Neuron (in vitro differentiated cells): Measurements from ENCODE around the gene GLIS1.

ENCODE experiments used
- H2AFZ ChIP-seq: one replicate; pipeline ENCODE4 v1.6.1; 2013; ENCODE audit warnings: low read depth, mild to moderate bottlenecking, inconsistent platforms, low read length, moderate library complexity
- H3K27me3 ChIP-seq: one replicate; pipeline ENCODE4 v1.6.1; 2013; ENCODE audit warnings: low read length; ENCODE audit not compliant: insufficient read depth
- H3K36me3 ChIP-seq: one replicate; pipeline ENCODE4 v1.6.1; 2013; ENCODE audit warnings: low read length; ENCODE audit not compliant: insufficient read depth
- H3K4me1 ChIP-seq: one replicate; pipeline ENCODE4 v1.6.1; 2013; ENCODE audit warnings: low read length; ENCODE audit not compliant: insufficient read depth
- H3K4me3 ChIP-seq: 2 replicates; pipeline ENCODE4 v1.5.1; 2013; ENCODE audit warnings: mild to moderate bottlenecking, low read length, moderate library complexity
- H3K9me3 ChIP-seq: one replicate; pipeline ENCODE4 v1.6.1; 2013; ENCODE audit warnings: low read length

GLIS1 gene

GRCh38 chr1:53583868-53584776, 154.8 kb downstream of the GLIS1 start:
- Histone ChIP-seq H3K4me3 (no peak overlapping the region), H3K9me3 (no peaks in the 10 kb centered on the region), H2AFZ (no peak overlapping the region), H3K36me3 (no peaks in the 10 kb centered on the region), H3K27me3 (peaks cover 4% of the 10 kb centered on the region), H3K4me1 (no peaks in the 10 kb centered on the region)

GRCh38 chr1:53583021-53583867, 155.7 kb downstream of the GLIS1 start:
- H3K27me3 ChIP-seq, result peaks cover 1% of the 10 kb centered on the region
- H3K9me3 ChIP-seq, result no peaks in the 10 kb centered on the region
- no peaks in the 10 kb centered on the region for H3K4me1 ChIP-seq
- H3K4me3 ChIP-seq, result no peak overlapping the region
- H2AFZ ChIP-seq, result no peak overlapping the region
- no peaks in the 10 kb centered on the region for H3K36me3 ChIP-seq

- H3K36me3 ChIP-seq, result no peaks in the 10 kb centered on the region
- H3K4me1 ChIP-seq, result no peaks in the 10 kb centered on the region
Measured at GRCh38 chr1:53582211-53583020, 156.5 kb downstream of the GLIS1 start.

GRCh38 chr1:53581476-53581875, 157.5 kb downstream of the GLIS1 start:
- Histone ChIP-seq H3K9me3 (no peaks in the 10 kb centered on the region), H3K4me3 (no peak overlapping the region), H3K4me1 (peaks cover 2% of the 10 kb centered on the region), H3K27me3 (no peaks in the 10 kb centered on the region), H2AFZ (no peak overlapping the region), H3K36me3 (no peaks in the 10 kb centered on the region)

More at GRCh38 chr1:53582211-53583020, 156.5 kb downstream of the GLIS1 start:
- no peak overlapping the region for H2AFZ ChIP-seq
- no peaks in the 10 kb centered on the region for H3K9me3 ChIP-seq
- H3K27me3 ChIP-seq, result no peaks in the 10 kb centered on the region
- H3K4me3 ChIP-seq, result no peak overlapping the region

GRCh38 chr1:53580739-53581475, 158.1 kb downstream of the GLIS1 start:
- H3K4me3 ChIP-seq, result no peak overlapping the region
- no peak overlapping the region for H2AFZ ChIP-seq
- no peaks in the 10 kb centered on the region for H3K9me3 ChIP-seq
- peaks cover 6% of the 10 kb centered on the region for H3K4me1 ChIP-seq
- H3K36me3 ChIP-seq, result no peaks in the 10 kb centered on the region
- no peaks in the 10 kb centered on the region for H3K27me3 ChIP-seq

GRCh38 chr1:53580009-53580400, 159.0 kb downstream of the GLIS1 start:
- Histone ChIP-seq H3K9me3 (no peaks in the 10 kb centered on the region), H3K36me3 (no peaks in the 10 kb centered on the region), H3K4me1 (peaks cover 9% of the 10 kb centered on the region), H3K27me3 (no peaks in the 10 kb centered on the region), H3K4me3 (no peak overlapping the region), H2AFZ (no peak overlapping the region)

GRCh38 chr1:53579221-53580008, 159.5 kb downstream of the GLIS1 start:
- H3K4me3 ChIP-seq, result no peak overlapping the region
- no peaks in the 10 kb centered on the region for H3K9me3 ChIP-seq
- H3K36me3 ChIP-seq, result no peaks in the 10 kb centered on the region
- no peak overlapping the region for H2AFZ ChIP-seq
- H3K27me3 ChIP-seq, result no peaks in the 10 kb centered on the region
- H3K4me1 ChIP-seq, result peaks cover 9% of the 10 kb centered on the region

GRCh38 chr1:53578358-53578757, 160.6 kb downstream of the GLIS1 start:
- no peaks in the 10 kb centered on the region for H3K9me3 ChIP-seq
- peaks cover 9% of the 10 kb centered on the region for H3K4me1 ChIP-seq
- no peaks in the 10 kb centered on the region for H3K36me3 ChIP-seq
- H3K4me3 ChIP-seq, result no peak overlapping the region
- H3K27me3 ChIP-seq, result no peaks in the 10 kb centered on the region
- no peak overlapping the region for H2AFZ ChIP-seq

GRCh38 chr1:53577761-53578100, 161.2 kb downstream of the GLIS1 start:
- no peaks in the 10 kb centered on the region for H3K36me3 ChIP-seq
- no peaks in the 10 kb centered on the region for H3K27me3 ChIP-seq
- no peak overlapping the region for H2AFZ ChIP-seq
- H3K9me3 ChIP-seq, result no peaks in the 10 kb centered on the region
- H3K4me1 ChIP-seq, result peaks cover 9% of the 10 kb centered on the region
- H3K4me3 ChIP-seq, result no peak overlapping the region

GRCh38 chr1:53576866-53577760, 161.9 kb downstream of the GLIS1 start:
- no peaks in the 10 kb centered on the region for H3K9me3 ChIP-seq
- H3K4me3 ChIP-seq, result no peak overlapping the region
- H3K4me1 ChIP-seq, result peaks cover 9% of the 10 kb centered on the region
- no peak overlapping the region for H2AFZ ChIP-seq
- H3K27me3 ChIP-seq, result no peaks in the 10 kb centered on the region
- no peaks in the 10 kb centered on the region for H3K36me3 ChIP-seq

- peaks cover 9% of the 10 kb centered on the region for H3K4me1 ChIP-seq
- H3K27me3 ChIP-seq, result no peaks in the 10 kb centered on the region
- H3K4me3 ChIP-seq, result no peak overlapping the region
- H2AFZ ChIP-seq, result no peak overlapping the region
- H3K9me3 ChIP-seq, result no peaks in the 10 kb centered on the region
- no peaks in the 10 kb centered on the region for H3K36me3 ChIP-seq
Measured at GRCh38 chr1:53576381-53576801, 162.6 kb downstream of the GLIS1 start.
